K562 (cell line): ENCODE data around the gene MEGF11. TPM values are rescaled to one million over a fixed set of nuclear protein-coding genes. Genes with fewer than 3 reads are reported as not detected.
A peak's percentile ranks its signal among the peaks of the same experiment; 100 is the strongest.

Experiments
- ATAC-seq: fragments of 200-7000 bp; cut with Tn5 transposase; 3 replicates; pipeline ENCODE4 v1.9.1; 2020; ENCODE audit warnings: moderate library complexity
- BruUV-seq: library from RNA; stranded (reverse); fragments of 400-500 nt; replicated peaks from 2 replicates; lab custom pipeline; 2021; lab: Mats Ljungman, UMichigan
- CTCF ChIA-PET: fragments of 300-600 bp; formaldehyde crosslinking; extraction: SDS; loops from one replicate; lab custom pipeline; 2021; ENCODE audit warnings: low intra/inter-chr PET ratio; lab: Yijun Ruan, JAX
- POLR2A ChIA-PET: fragments of 300-600, 350-650 bp; sonication (Branson Sonifier 250); formaldehyde crosslinking; extraction: SDS; loops from one replicate; lab custom pipeline; 2021; ENCODE audit warnings: antibody characterized with exemption, inconsistent platforms; lab: Yijun Ruan, JAX
- DNase-seq, 4 experiments: peaks; one replicate each; pipeline versions ENCODE4 v3.0.0 to v3.0.0-alpha.2; 2011 to 2018; ENCODE audit warnings: low spot score in 3 of 4, mixed read lengths in 3 of 4; ENCODE audit errors: extremely low read depth in 1 of 4
- FAIRE-seq: peaks from 2 replicates; lab custom pipeline; 2011; peaks lifted over from hg19 to GRCh38; lab: Jason Lieb, UNC
- H2AFZ ChIP-seq: 2 replicates; pipeline ENCODE4 v1.6.0; 2011; ENCODE audit warnings: low read depth, low read length, control low read depth, inconsistent platforms
- H3K27ac ChIP-seq: fragments of 200-600 bp; 3 replicates; pipeline ENCODE4 v1.8.0; 2011; ENCODE audit warnings: low read depth, mild to moderate bottlenecking, control low read depth, inconsistent platforms, low read length, moderate library complexity, mixed read lengths; ENCODE audit errors: extremely low read depth
- H3K27me3 ChIP-seq, 2 experiments: fragments of 300-600 bp in 1 of 2; 2 replicates in 1 of 2; 3 replicates in 1 of 2; pipeline versions ENCODE4 v1.6.0 to v1.8.0; 2011; ENCODE audit warnings: inconsistent platforms in 2 of 2, low read length in 2 of 2, mild to moderate bottlenecking in 1 of 2, mixed read lengths in 1 of 2, moderate library complexity in 1 of 2; ENCODE audit not compliant: control insufficient read depth in 2 of 2, insufficient read depth in 2 of 2
- H3K36me3 ChIP-seq: fragments of 300-600 bp; 3 replicates; pipeline ENCODE4 v1.8.0; 2011; ENCODE audit warnings: mild to moderate bottlenecking, low read length, inconsistent platforms; ENCODE audit not compliant: control insufficient read depth, insufficient read depth
- H3K4me1 ChIP-seq, 2 experiments: fragments of 200-600 bp in 1 of 2; replicated peaks in 1 of 2; 2 replicates in 1 of 2; 3 replicates in 1 of 2; pipeline versions ENCODE4 v1.5.1 to v1.8.0; 2011; ENCODE audit warnings: inconsistent platforms in 2 of 2, low read length in 2 of 2, mild to moderate bottlenecking in 1 of 2, mixed read lengths in 1 of 2, moderate library complexity in 1 of 2; ENCODE audit not compliant: control insufficient read depth in 2 of 2, insufficient read depth in 2 of 2
- H3K4me2 ChIP-seq: 2 replicates; pipeline ENCODE4 v1.6.1; 2011; ENCODE audit warnings: low read length, control low read depth, inconsistent platforms, mixed read lengths; ENCODE audit not compliant: insufficient read depth
- H3K4me3 ChIP-seq: fragments of 200-600 bp; sonication (generic), shearing (Covaris generic); 2 replicates; pipeline ENCODE4 v1.5.1; 2016; ENCODE audit warnings: control low read depth, inconsistent platforms
- H3K79me2 ChIP-seq: fragments of 200-600 bp; 3 replicates; pipeline ENCODE4 v1.8.0; 2011; ENCODE audit warnings: low read length, inconsistent platforms; ENCODE audit not compliant: control insufficient read depth, insufficient read depth
- H3K9ac ChIP-seq, 2 experiments: 2 replicates each; pipeline versions ENCODE4 v1.6.0 to v1.6.1; 2011; ENCODE audit warnings: low read depth in 2 of 2, low read length in 2 of 2, control low read depth in 1 of 2, inconsistent platforms in 1 of 2, mild to moderate bottlenecking in 1 of 2, mixed read lengths in 1 of 2; ENCODE audit not compliant: insufficient read depth in 1 of 2
- H3K9me1 ChIP-seq: one replicate; pipeline ENCODE4 v1.6.0; 2011; ENCODE audit warnings: inconsistent platforms, mild to moderate bottlenecking, low read length, moderate library complexity; ENCODE audit not compliant: control insufficient read depth, insufficient read depth
- H3K9me3 ChIP-seq: replicated peaks from 2 replicates; pipeline ENCODE4 v1.5.1; 2011; ENCODE audit warnings: low read depth, low read length, inconsistent platforms; ENCODE audit not compliant: control insufficient read depth, insufficient read depth
- H4K20me1 ChIP-seq: replicated peaks from 2 replicates; pipeline ENCODE4 v1.6.1; 2011; ENCODE audit warnings: low read length, inconsistent platforms, mixed read lengths; ENCODE audit not compliant: control insufficient read depth, insufficient read depth
- ATF1 ChIP-seq, 2 experiments: fragments of 450-650 bp in 1 of 2; IDR thresholded peaks; 2 replicates each; pipeline ENCODE4 v1.6.1; 2016; ENCODE audit warnings: missing compliant biosample characterization in 1 of 2, missing genetic modification characterization in 1 of 2
- KAT2B ChIP-seq: IDR thresholded peaks from one replicate; pipeline ENCODE4 v1.6.1; 2012; ENCODE audit warnings: low read depth, mild to moderate bottlenecking, control low read depth, inconsistent platforms, low read length, moderate library complexity
- MEIS2 ChIP-seq: fragments of 450-650 bp; IDR thresholded peaks from 2 replicates; pipeline ENCODE4 v1.6.1; 2014; ENCODE audit warnings: mild to moderate bottlenecking; ENCODE audit not compliant: partially characterized antibody
- WGBS: fragments of 100-300 bp; shearing (Covaris generic); methylation state at CpG from one replicate; pipeline ENCODE4 v1.1.6; 2016; ENCODE audit warnings: low coverage, mixed read lengths; ENCODE audit not compliant: insufficient coverage; ENCODE audit errors: missing lambda C conversion rate; 5-methylcytosine and 5-hydroxymethylcytosine counted together
- in situ Hi-C: fragments of 300-500 bp; cut with MboI; formaldehyde crosslinking; loops from 4 replicates; pipeline ENCODE4 v1.15.0; 2018; ENCODE audit warnings: inconsistent platforms, mixed read lengths
- intact Hi-C: fragments of 100-400 bp; cut with micrococcal nuclease; formaldehyde crosslinking; loops from 2 replicates; pipeline ENCODE4 v1.14.2; 2022
- polyA plus RNA-seq, 8 experiments: library from polyadenylated mRNA; depleted of rRNA in 4 of 8; stranded (reverse) in 5 of 8; unstranded in 3 of 8; fragments of >200 nt; fragmentation: Nextera tagmentation in 2 of 8; fragmentation: Illumina TruSeq in 1 of 8; extraction: Ambion mirVana in 2 of 8; extraction: Trizol in 1 of 8; gene quantifications; 2 replicates each; pipeline versions ENCODE4 v1.2.1 to v1.2.3, GENCODE V29; 2011 to 2014; ENCODE audit warnings: inconsistent platforms in 1 of 8, missing spikeins in 1 of 8
- total RNA-seq, 7 experiments: library from RNA; depleted of rRNA in 6 of 7; stranded (reverse); fragments of >200 nt in 6 of 7; fragmentation: Illumina TruSeq in 2 of 7; extraction: Trizol in 2 of 7; gene quantifications; 2 replicates each; pipeline versions ENCODE4 v1.2.1 to v1.2.3, GENCODE V29; 2011 to 2021; ENCODE audit warnings: low replicate concordance in 1 of 7
- TF ChIP-seq, protein P1 (sequence below): fragments of 250-450 bp; sonication (Bioruptor Pico); IDR thresholded peaks from 2 replicates; pipeline ENCODE4 v1.9.0; 2021; ENCODE audit warnings: mild to moderate bottlenecking, inconsistent platforms
- TF ChIP-seq, protein P2 (sequence below): fragments of 250-450 bp; sonication (Bioruptor Pico); IDR thresholded peaks from 2 replicates; pipeline ENCODE4 v1.8.0; 2022; ENCODE audit warnings: moderate library complexity, mild to moderate bottlenecking, inconsistent platforms
- TF ChIP-seq, protein P3 (sequence below): fragments of 450-650 bp; formaldehyde crosslinking; IDR thresholded peaks from 2 replicates; pipeline ENCODE4 v1.4.0; 2022; ENCODE audit warnings: missing genetic modification characterization
- TF ChIP-seq, protein P4 (sequence below): fragments of 450-650 bp; IDR thresholded peaks from 2 replicates; pipeline ENCODE4 v1.6.1; 2016

Gene MEGF11
- total and polyA plus RNA-seq, 9 of the 15 experiments (the other 6 are each of a cell fraction or from before 2014, with no cell fraction given): 0.06 to 0.23 (median 0.20) TPM; not detected in 6

DNA sequence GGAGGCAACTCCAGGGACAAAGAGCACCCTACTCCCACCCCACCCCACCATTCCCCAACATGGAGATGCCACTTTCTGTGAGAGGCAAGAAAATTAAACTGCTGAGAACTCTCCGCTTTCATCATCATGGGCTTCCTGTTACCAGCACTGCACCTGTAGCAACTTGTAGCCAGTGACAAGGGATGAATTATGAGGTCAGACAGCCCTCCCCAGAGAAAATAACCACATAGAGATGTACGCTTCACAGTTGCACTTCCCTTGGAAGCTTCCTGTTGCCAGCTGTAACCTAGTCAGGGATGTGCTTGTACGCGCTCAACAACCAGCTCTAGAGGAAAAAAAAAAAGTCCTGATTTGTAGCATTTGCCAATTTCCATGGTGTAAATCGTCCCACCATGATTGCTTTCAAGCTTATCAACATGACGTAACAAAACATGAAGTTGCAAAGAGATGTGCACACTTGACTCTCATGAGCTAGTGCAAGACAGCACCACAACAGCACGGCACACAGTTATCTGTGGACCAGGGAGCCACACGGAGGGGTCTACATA, 238.8 kb downstream of the MEGF11 start:
- WGBS: 1% methylated on average over 8 of the region's 8 CpGs
- Histone ChIP-seq H3K9me3 (no peaks in the 10 kb centered on the region), H3K4me3 (no peak overlapping the region), H3K9me1 (no peaks in the 10 kb centered on the region), H3K27ac (no peak overlapping the region), H4K20me1 (no peaks in the 10 kb centered on the region; the same call in 1 of the 2 replicates)
- intact Hi-C loops: no loop called here
- DNase-seq (no peak), ATAC-seq (no peak)
- BruUV-seq: no TSS peak
- in situ Hi-C loops: no loop called here
- TF ChIP-seq, protein P1, sequence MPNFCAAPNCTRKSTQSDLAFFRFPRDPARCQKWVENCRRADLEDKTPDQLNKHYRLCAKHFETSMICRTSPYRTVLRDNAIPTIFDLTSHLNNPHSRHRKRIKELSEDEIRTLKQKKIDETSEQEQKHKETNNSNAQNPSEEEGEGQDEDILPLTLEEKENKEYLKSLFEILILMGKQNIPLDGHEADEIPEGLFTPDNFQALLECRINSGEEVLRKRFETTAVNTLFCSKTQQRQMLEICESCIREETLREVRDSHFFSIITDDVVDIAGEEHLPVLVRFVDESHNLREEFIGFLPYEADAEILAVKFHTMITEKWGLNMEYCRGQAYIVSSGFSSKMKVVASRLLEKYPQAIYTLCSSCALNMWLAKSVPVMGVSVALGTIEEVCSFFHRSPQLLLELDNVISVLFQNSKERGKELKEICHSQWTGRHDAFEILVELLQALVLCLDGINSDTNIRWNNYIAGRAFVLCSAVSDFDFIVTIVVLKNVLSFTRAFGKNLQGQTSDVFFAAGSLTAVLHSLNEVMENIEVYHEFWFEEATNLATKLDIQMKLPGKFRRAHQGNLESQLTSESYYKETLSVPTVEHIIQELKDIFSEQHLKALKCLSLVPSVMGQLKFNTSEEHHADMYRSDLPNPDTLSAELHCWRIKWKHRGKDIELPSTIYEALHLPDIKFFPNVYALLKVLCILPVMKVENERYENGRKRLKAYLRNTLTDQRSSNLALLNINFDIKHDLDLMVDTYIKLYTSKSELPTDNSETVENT (CRISPR knock-in tag): no peak
- TF ChIP-seq KAT2B: no peak
- no peak for TF ChIP-seq ATF1 (CRISPR knock-in tag; IDR thresholded peaks at IDR 0.05)
- TF ChIP-seq ATF1 (tag; IDR thresholded peaks at IDR 0.05): 0 out of 2 replicates have a peak, but pooled peaks have one; percentile 13
- TF ChIP-seq MEIS2: peak; percentile 57
- TF ChIP-seq, protein P2, sequence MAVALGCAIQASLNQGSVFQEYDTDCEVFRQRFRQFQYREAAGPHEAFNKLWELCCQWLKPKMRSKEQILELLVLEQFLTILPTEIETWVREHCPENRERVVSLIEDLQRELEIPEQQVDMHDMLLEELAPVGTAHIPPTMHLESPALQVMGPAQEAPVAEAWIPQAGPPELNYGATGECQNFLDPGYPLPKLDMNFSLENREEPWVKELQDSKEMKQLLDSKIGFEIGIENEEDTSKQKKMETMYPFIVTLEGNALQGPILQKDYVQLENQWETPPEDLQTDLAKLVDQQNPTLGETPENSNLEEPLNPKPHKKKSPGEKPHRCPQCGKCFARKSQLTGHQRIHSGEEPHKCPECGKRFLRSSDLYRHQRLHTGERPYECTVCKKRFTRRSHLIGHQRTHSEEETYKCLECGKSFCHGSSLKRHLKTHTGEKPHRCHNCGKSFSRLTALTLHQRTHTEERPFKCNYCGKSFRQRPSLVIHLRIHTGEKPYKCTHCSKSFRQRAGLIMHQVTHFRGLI (CRISPR knock-in tag): no peak
- TF ChIP-seq, protein P3, sequence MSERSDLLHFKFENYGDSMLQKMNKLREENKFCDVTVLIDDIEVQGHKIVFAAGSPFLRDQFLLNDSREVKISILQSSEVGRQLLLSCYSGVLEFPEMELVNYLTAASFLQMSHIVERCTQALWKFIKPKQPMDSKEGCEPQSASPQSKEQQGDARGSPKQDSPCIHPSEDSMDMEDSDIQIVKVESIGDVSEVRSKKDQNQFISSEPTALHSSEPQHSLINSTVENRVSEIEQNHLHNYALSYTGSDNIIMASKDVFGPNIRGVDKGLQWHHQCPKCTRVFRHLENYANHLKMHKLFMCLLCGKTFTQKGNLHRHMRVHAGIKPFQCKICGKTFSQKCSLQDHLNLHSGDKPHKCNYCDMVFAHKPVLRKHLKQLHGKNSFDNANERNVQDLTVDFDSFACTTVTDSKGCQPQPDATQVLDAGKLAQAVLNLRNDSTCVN (CRISPR knock-in tag): no peak
- TF ChIP-seq, protein P4, sequence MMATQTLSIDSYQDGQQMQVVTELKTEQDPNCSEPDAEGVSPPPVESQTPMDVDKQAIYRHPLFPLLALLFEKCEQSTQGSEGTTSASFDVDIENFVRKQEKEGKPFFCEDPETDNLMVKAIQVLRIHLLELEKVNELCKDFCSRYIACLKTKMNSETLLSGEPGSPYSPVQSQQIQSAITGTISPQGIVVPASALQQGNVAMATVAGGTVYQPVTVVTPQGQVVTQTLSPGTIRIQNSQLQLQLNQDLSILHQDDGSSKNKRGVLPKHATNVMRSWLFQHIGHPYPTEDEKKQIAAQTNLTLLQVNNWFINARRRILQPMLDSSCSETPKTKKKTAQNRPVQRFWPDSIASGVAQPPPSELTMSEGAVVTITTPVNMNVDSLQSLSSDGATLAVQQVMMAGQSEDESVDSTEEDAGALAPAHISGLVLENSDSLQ: peak; percentile 58; the same call in 1 of the 2 replicates
- TF ChIP-seq, all 486 proteins: peak for 3
- Histone ChIP-seq H3K79me2 (no peaks in the 10 kb centered on the region), H3K4me2 (no peak overlapping the region), H2AFZ (no peak overlapping the region), H3K9ac (no peak overlapping the region), H3K27me3 (peaks cover 6 to 19% of the 10 kb centered on the region in 2 experiments; a peak in 4 of 5 replicates), H3K36me3 (no peaks in the 10 kb centered on the region), H3K4me1 (no peaks in the 10 kb centered on the region)
- CTCF ChIA-PET: no interaction called here
- POLR2A ChIA-PET: interaction anchor here (0.7 kb wide), 1 partner anchor 47 kb away, joined by 3 read pairs; no protein-coding TSS in a partner anchor
- FAIRE-seq: no peak
